ENCODE measurements around the gene ISG20L2.
"Not testable (repeated sequence)": the region's sequence is repeated elsewhere in the genome, so short reads cannot be mapped to it uniquely, and the experiment has no call there.

The ISG20L2 gene

DNA sequence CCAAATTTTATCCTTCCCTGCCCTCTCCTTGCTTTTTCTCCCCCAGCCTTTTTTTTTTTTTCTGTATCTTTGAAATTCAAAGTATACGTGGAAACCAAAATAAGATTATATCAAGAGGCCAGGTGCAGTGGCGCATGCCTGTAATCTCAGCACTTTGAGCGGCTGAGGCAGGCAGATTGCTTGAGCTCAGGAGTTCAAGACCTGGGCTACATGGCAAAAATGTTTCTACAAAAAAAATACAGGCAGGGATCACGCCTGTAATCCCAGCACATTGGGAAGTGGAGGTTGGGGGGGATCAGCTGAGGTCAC lies 32.2 kb upstream of the ISG20L2 start:
- TF ChIP-seq, protein P1, sequence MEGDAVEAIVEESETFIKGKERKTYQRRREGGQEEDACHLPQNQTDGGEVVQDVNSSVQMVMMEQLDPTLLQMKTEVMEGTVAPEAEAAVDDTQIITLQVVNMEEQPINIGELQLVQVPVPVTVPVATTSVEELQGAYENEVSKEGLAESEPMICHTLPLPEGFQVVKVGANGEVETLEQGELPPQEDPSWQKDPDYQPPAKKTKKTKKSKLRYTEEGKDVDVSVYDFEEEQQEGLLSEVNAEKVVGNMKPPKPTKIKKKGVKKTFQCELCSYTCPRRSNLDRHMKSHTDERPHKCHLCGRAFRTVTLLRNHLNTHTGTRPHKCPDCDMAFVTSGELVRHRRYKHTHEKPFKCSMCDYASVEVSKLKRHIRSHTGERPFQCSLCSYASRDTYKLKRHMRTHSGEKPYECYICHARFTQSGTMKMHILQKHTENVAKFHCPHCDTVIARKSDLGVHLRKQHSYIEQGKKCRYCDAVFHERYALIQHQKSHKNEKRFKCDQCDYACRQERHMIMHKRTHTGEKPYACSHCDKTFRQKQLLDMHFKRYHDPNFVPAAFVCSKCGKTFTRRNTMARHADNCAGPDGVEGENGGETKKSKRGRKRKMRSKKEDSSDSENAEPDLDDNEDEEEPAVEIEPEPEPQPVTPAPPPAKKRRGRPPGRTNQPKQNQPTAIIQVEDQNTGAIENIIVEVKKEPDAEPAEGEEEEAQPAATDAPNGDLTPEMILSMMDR (conservative IDR thresholded peaks at IDR 0.05) = no peak
- H3K27ac ChIP-seq = no peak overlapping the region

DNA sequence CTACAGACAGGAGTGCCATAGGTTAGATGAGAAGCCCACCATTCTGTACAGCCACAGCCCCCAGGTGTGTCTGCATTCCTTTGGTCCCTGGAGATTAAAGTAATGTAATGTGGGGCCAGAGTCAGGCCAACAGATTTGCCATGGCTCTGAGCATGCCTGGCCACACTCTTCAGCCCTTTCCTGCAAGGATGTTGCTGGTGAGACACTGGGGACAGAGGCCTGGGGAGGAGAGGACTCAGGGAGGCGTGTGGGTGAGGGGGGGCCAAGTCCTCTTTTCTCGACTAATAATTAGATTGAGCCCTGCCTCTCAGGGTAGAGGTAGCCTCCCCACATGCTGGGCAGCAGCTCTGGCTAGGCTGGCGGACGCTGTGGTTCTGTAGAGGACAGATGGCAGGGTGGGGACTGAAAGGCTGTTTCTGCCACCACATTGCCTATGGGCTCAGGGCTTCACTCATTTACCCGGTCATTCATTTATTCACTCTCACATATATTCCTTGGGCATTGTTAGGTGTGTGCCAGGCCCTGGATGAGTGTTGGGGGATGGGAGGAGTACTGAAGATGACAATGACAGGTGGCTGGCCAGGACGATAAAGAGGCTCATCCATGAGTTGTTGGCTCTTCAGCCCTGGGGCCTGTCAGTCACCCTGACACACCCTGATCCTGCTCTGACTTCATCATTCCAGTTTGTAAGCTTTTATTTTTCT lies 31.7 kb upstream of the ISG20L2 start:
- TF ChIP-seq, protein P1 (conservative IDR thresholded peaks at IDR 0.05) = no peak
- no peak overlapping the region for H3K27ac ChIP-seq

DNA sequence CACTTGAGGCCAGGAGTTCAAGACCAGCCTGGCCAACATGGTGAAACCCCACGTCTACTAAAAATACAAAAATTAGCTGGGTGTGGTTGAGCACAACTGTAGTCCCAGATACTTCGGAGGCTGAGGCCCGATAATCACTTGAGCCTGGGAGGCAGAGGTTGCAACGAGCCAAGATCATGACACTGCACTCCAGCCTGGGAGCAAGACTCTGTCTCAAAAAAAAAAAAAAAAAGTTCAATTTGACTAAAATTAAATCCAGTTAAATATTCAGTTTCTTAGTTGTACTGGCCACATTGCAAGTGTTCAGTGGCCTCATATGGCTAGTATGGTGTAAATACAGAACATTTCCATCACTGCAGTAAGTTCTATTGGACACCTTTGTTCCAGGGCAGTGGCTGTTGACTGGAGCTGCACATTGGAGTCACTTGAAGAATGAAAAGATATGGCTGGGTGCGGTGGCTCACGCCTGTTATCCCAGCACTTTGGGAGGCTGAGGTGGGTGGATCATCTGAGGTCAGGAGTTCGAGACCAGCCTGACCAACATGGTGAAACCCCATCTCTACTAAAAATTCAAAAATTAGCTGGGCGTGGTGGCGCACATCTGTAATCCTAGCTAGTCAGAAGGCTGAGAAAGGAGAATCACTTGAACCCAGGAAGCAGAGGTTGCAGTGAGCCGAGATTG lies 29.1 kb upstream of the ISG20L2 start:
- H3K27ac ChIP-seq = not testable (repeated sequence)

DNA sequence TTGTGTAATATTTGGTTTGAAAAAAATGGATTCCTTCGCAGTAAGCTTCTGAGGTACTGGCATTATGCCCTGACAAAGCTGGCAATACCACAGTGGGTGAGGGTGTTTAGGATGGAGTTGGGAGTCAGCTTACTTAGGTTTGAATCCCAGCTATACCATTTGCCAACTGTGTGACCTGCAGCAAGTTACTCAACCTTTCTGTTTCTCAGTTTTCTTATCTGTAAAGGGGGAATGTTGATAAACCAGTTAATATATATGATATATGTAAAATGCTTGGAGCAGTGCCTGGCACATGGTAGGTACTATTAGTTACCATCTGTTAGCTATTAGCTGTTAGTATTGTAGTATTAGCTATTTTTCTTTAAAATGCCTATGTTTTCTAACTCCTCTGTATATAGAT lies 27.8 kb upstream of the ISG20L2 start:
- no peak overlapping the region for H3K27ac ChIP-seq
- TF ChIP-seq, protein P1 (conservative IDR thresholded peaks at IDR 0.05) = no peak

DNA sequence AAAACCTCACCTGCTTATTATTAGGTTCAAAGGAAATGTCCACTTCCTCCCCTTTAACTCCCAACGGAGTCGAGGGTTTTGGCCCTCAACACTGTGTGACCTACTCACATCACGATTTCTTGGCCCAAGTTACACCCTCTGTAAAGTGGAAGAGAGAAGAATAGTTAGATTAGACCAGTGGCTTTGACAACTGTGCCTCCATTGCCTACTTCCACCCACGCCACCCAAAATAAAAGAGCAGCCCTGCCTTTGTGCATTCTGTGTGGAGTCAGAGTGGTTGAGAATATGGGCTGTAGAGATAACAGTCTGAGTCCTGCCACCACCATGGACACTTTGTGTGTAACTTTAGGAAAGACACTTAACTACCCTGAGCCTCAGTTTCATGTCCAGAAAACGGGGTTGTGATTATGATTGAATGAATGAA lies 27.0 kb upstream of the ISG20L2 start:
- H3K27ac ChIP-seq = no peak overlapping the region
- TF ChIP-seq, protein P1 (conservative IDR thresholded peaks at IDR 0.05) = no peak

DNA sequence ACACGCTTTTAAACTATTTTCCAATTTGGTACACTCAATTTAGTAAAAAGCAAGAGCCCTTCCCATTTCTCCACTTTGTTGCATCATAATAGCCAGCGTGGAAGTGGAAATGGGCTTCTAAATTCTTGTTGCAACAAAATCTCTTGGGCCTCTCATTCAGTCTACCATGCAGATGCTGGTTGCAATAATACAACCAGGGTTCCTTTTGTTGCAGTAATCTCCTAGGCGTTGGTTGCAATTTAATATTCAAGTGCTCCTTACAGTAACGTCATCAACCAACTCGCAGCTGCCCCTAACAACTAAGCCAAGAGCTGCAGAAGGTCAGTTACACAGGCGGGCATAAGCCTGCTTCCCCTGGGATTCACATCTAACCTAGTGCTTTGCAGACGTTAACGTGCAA lies 25.7 kb upstream of the ISG20L2 start:
- TF ChIP-seq, protein P1 (conservative IDR thresholded peaks at IDR 0.05) = no peak
- no peak overlapping the region for H3K27ac ChIP-seq

DNA sequence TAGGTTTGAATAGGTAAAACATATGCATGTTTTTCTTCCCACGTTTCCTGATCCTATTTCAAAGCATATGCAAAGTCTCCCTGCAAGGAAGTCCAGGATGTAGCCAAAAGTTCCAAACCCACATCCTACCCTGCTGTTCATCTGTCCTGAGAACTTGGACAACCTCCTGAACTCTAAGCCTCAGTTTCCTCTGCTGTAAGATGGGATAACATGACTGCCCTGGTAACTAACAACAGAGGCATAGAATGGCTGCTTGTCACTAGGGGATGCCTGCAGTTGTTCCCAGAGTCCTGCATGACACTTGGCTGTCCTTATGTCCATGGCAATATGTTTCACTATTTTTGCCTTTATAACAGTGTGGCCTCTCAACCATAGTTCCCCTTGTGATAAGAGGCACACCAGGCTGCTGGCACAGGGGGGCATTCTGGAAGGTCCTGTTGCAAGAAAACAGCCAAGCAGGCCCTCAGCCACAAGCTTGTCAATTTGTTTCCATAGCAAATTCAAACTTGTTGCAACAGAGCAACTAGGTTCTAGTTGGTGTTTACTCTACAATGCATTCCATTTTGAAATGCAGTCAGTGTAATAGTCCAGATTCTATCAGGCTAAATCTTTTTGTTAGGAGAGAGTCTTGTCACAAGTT lies 24.4 kb upstream of the ISG20L2 start:
- H3K27ac ChIP-seq = peak overlapping the region; percentile 97
- TF ChIP-seq, protein P1 (conservative IDR thresholded peaks at IDR 0.05) = no peak
